Keratinocyte (primary cell): Measurements from ENCODE around the gene BAIAP2L2. TPM values are rescaled to one million over a fixed set of nuclear protein-coding genes. Genes with fewer than 3 reads are reported as not detected.
A peak's percentile ranks its signal among the peaks of the same experiment; 100 is the strongest.
"Not testable (repeated sequence)": the region's sequence is repeated elsewhere in the genome, so short reads cannot be mapped to it uniquely, and the experiment has no call there.

ENCODE experiments used
- DNase-seq: peaks from one replicate; pipeline ENCODE4 v3.0.0-alpha.2; 2011; ENCODE audit warnings: low read depth, missing footprints, low spot score
- FAIRE-seq: peaks from 2 replicates; lab custom pipeline; 2011; peaks lifted over from hg19 to GRCh38; lab: Jason Lieb, UNC
- H2AFZ ChIP-seq: 2 replicates; pipeline ENCODE4 v1.6.0; 2012; ENCODE audit warnings: low read length, control low read depth, inconsistent platforms; ENCODE audit not compliant: control insufficient read depth
- H3K27ac ChIP-seq: 2 replicates; pipeline ENCODE4 v1.5.1; 2011; ENCODE audit warnings: low read length; ENCODE audit not compliant: control insufficient read depth, insufficient read depth
- H3K27me3 ChIP-seq: 3 replicates; pipeline ENCODE4 v1.6.0; 2011; ENCODE audit warnings: low read length; ENCODE audit not compliant: control insufficient read depth, insufficient read depth; ENCODE audit errors: extremely low read depth
- H3K36me3 ChIP-seq, 2 experiments: 2 replicates in 1 of 2; 3 replicates in 1 of 2; pipeline ENCODE4 v1.5.1; 2011; ENCODE audit warnings: low read length in 2 of 2, mild to moderate bottlenecking in 1 of 2; ENCODE audit not compliant: control insufficient read depth in 2 of 2, insufficient read depth in 2 of 2; ENCODE audit errors: extremely low read depth in 1 of 2
- H3K4me1 ChIP-seq: 3 replicates; pipeline ENCODE4 v1.5.1; 2011; ENCODE audit warnings: low read length; ENCODE audit not compliant: control insufficient read depth, insufficient read depth; ENCODE audit errors: extremely low read depth
- H3K4me2 ChIP-seq: 3 replicates; pipeline ENCODE4 v1.6.0; 2011; ENCODE audit warnings: low read depth, low read length; ENCODE audit not compliant: control insufficient read depth, insufficient read depth; ENCODE audit errors: extremely low read depth
- H3K4me3 ChIP-seq, 3 experiments: fragments of 200-600 bp in 1 of 3; sonication (generic) in 1 of 3; 2 replicates in 2 of 3; 3 replicates in 1 of 3; pipeline ENCODE4 v1.5.1; 2011 to 2016; ENCODE audit warnings: low read length in 3 of 3, mild to moderate bottlenecking in 3 of 3, control low read depth in 2 of 3, inconsistent platforms in 1 of 3, low read depth in 1 of 3, mixed read lengths in 1 of 3, mixed run types in 1 of 3, moderate library complexity in 1 of 3; ENCODE audit not compliant: control insufficient read depth in 2 of 3, insufficient read depth in 2 of 3; ENCODE audit errors: extremely low read depth in 1 of 3
- H3K79me2 ChIP-seq: 2 replicates; pipeline ENCODE4 v1.6.0; 2012; ENCODE audit warnings: low read length; ENCODE audit not compliant: control insufficient read depth, insufficient read depth
- H3K9ac ChIP-seq: 3 replicates; pipeline ENCODE4 v1.6.0; 2011; ENCODE audit warnings: low read length; ENCODE audit not compliant: control insufficient read depth, insufficient read depth; ENCODE audit errors: extremely low read depth
- H3K9me1 ChIP-seq: 3 replicates; pipeline ENCODE4 v1.6.0; 2011; ENCODE audit warnings: low read length; ENCODE audit not compliant: control insufficient read depth, insufficient read depth; ENCODE audit errors: extremely low read depth
- H3K9me3 ChIP-seq: 2 replicates; pipeline ENCODE4 v1.5.1; 2012; ENCODE audit warnings: low read depth, low read length; ENCODE audit not compliant: control insufficient read depth
- H4K20me1 ChIP-seq: 3 replicates; pipeline ENCODE4 v1.6.0; 2011; ENCODE audit warnings: low read length; ENCODE audit not compliant: control insufficient read depth, insufficient read depth; ENCODE audit errors: extremely low read depth
- CTCF ChIP-seq, 3 experiments: IDR thresholded peaks in 1 of 3; conservative IDR thresholded peaks in 1 of 3; optimal IDR thresholded peaks in 1 of 3; 2 replicates in 2 of 3; 3 replicates in 1 of 3; pipeline versions ENCODE3 to v1.5.1; 2011; ENCODE audit warnings: low read length in 3 of 3, mild to moderate bottlenecking in 3 of 3, moderate library complexity in 2 of 3, control low read depth in 1 of 3, inconsistent platforms in 1 of 3; ENCODE audit not compliant: insufficient read depth in 2 of 3; ENCODE audit errors: extremely low read depth in 1 of 3
- EZH2 ChIP-seq: IDR thresholded peaks from one replicate; pipeline ENCODE4 v1.6.1; 2012; ENCODE audit warnings: inconsistent platforms, mild to moderate bottlenecking, low read length, moderate library complexity
- dilution Hi-C: fragments of 300-500 bp; cut with MboI; formaldehyde crosslinking; loops from one replicate; pipeline ENCODE4 v1.7.0; 2020; ENCODE audit warnings: low sequenced_read_pairs; ENCODE audit not compliant: extremely low pct_ligation_motif_present
- polyA plus RNA-seq, 5 experiments: library from polyadenylated mRNA; depleted of rRNA in 3 of 5; stranded (reverse) in 3 of 5; stranded (forward) in 1 of 5; unstranded in 1 of 5; fragments of >200 nt; gene quantifications; 1 replicate in 1 of 5; 2 replicates in 3 of 5; 3 replicates in 1 of 5; pipeline versions ENCODE4 v1.2.1 to v1.2.3, GENCODE V29; 2011 to 2012; ENCODE audit warnings: missing spikeins in 2 of 5, low read depth in 1 of 5, low replicate concordance in 1 of 5

Gene BAIAP2L2
- polyA plus RNA-seq, 1 donor (not counting 4 experiments of a cell fraction or from before 2014, with no cell fraction given), result 2.3 TPM

DNA sequence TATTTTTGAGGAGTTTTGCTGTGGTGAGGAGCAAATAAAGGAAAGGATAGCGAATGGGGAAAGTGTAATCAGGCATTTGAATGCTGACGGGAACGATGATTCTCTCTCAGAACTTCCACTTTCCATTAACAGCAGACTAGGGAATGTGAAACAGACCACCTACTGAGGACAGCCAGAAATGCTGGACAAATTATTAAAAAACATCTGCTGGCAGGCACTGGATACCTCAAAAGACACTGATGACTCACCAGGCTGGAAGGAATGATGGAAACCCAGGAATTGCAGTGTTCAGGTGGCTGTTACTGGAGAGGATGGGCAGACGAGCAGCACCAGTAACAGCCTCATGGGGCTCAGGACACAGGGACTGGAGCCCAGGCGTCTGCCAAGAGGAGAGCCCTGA, 37.8 kb upstream of the BAIAP2L2 start:
- FAIRE-seq, result peak; percentile 91
- Histone ChIP-seq H2AFZ (no peak overlapping the region), H3K27ac (no peak overlapping the region)

DNA sequence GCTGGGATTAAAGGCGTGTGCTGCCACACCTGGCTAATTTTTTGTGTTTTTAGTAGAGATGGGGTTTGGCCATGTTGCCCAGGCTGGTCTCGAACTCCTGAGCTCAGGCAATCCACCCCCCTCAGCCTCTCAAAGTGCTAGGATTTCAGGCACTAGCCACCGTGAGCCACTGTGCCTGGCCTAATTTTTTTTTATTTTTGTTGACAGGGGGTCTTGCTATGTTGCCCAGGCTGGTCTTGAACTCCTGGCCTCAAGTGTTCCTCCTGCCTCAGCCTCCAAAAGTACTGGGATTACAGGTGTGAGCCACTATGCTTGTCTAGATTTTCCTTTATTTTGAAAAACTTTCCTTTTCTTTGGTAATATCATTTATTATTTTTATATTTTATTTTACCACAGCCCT, 35.7 kb upstream of the BAIAP2L2 start:
- FAIRE-seq, H3K36me3 ChIP-seq, H3K4me3 ChIP-seq, H3K79me2 ChIP-seq, H3K27me3 ChIP-seq, H3K9me1 ChIP-seq, H3K9me3 ChIP-seq, DNase-seq, dilution Hi-C loops, H4K20me1 ChIP-seq, H2AFZ ChIP-seq: not testable (repeated sequence)
- Histone ChIP-seq H3K4me2 (peak overlapping the region; percentile 19), H3K27ac (peak overlapping the region; percentile 72), H3K9ac (peak overlapping the region; percentile 25), H3K4me1 (peaks cover 28% of the 10 kb centered on the region)

More for the DNA sequence above, 37.8 kb upstream of the BAIAP2L2 start:
- no peaks in the 10 kb centered on the region for H3K79me2 ChIP-seq
- H4K20me1 ChIP-seq, result no peaks in the 10 kb centered on the region
- TF ChIP-seq EZH2 (no peak), CTCF (optimal IDR thresholded peaks at IDR 0.05 in 1 of 3, IDR thresholded peaks at IDR 0.05 in 1 of 3, conservative IDR thresholded peaks at IDR 0.05 in 1 of 3; ENCODE audit: extremely low read depth in 1 of 3, insufficient read depth in 2 of 3, low read length in 3 of 3) (no peak)
- no peak for DNase-seq
- H3K9ac ChIP-seq, result no peak overlapping the region
- H3K4me1 ChIP-seq, result peaks cover 28% of the 10 kb centered on the region
- no peaks in the 10 kb centered on the region for H3K9me3 ChIP-seq
- no peaks in the 10 kb centered on the region for H3K36me3 ChIP-seq
- H3K4me2 ChIP-seq, result no peak overlapping the region
- H3K4me3 ChIP-seq, result no peak overlapping the region
- no peaks in the 10 kb centered on the region for H3K27me3 ChIP-seq
- no peaks in the 10 kb centered on the region for H3K9me1 ChIP-seq
- dilution Hi-C loops, result no loop called here

DNA sequence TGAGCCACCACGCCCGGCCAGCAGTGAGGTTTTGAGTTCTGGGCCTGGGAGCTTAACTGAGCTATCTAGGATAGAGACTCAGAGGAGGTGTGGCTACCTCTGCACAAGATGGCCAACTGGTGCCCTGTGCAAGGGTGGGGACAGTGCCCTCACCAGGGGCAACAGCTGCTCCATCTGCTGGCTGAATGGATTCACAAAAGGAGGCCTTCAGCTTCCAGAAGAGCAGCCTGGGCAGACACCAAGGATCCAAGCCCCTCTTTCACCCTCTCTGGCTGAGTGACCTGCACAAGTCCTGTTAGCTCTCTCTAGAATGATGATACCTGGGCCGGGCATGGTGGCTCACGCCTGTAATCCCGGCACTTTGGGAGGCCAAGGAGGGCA, 33.5 kb upstream of the BAIAP2L2 start:
- no peaks in the 10 kb centered on the region for H3K9me1 ChIP-seq
- no peak for FAIRE-seq
- no peak for DNase-seq
- H3K27ac ChIP-seq, result no peak overlapping the region
- no peak overlapping the region for H3K4me3 ChIP-seq
- no peak overlapping the region for H3K9ac ChIP-seq
- H3K36me3 ChIP-seq, result no peaks in the 10 kb centered on the region
- H3K79me2 ChIP-seq, result no peaks in the 10 kb centered on the region
- H2AFZ ChIP-seq, result no peak overlapping the region
- no peak overlapping the region for H3K4me2 ChIP-seq
- no peaks in the 10 kb centered on the region for H3K9me3 ChIP-seq
- H3K27me3 ChIP-seq, result no peaks in the 10 kb centered on the region
- H4K20me1 ChIP-seq, result no peaks in the 10 kb centered on the region
- TF ChIP-seq CTCF (optimal IDR thresholded peaks at IDR 0.05 in 1 of 3, IDR thresholded peaks at IDR 0.05 in 1 of 3, conservative IDR thresholded peaks at IDR 0.05 in 1 of 3; ENCODE audit: extremely low read depth in 1 of 3, insufficient read depth in 2 of 3, low read length in 3 of 3), result peak in 1 of 3 experiments; percentile 27
- TF ChIP-seq EZH2, result no peak
- dilution Hi-C loops, result no loop called here
- peaks cover 28% of the 10 kb centered on the region for H3K4me1 ChIP-seq
